Measurements from ENCODE around the gene MAST2. TPM values are rescaled to one million over a fixed set of nuclear protein-coding genes. Genes with fewer than 3 reads are reported as not detected.
"Not testable (repeated sequence)": the region's sequence is repeated elsewhere in the genome, so short reads cannot be mapped to it uniquely, and the experiment has no call there.

MAST2 gene
- total and polyA plus RNA-seq, 2 of the 13 experiments (the other 11 are each of a cell fraction or from before 2014, with no cell fraction given) = 15.3 to 23.0 TPM

- TF ChIP-seq DNMT3B (CRISPR knock-in tag; conservative IDR thresholded peaks at IDR 0.05) (peak; percentile 89; the same call in 1 of the 2 replicates), SMAD3 (CRISPR knock-in tag; IDR thresholded peaks at IDR 0.05) (0 out of 2 replicates have a peak, but pooled peaks have one; percentile 74), FOXJ3 (CRISPR knock-in tag; IDR thresholded peaks at IDR 0.05; ENCODE audit: borderline replicate concordance) (peak; percentile 80), MEIS2 (CRISPR knock-in tag; IDR thresholded peaks at IDR 0.05) (peak; percentile 53; the same call in 1 of the 2 replicates), SIN3A (IDR thresholded peaks at IDR 0.05; ENCODE audit: borderline replicate concordance, low read depth, low read length) (peak; percentile 77; the same call in 1 of the 2 replicates), ETV5 (CRISPR knock-in tag; IDR thresholded peaks at IDR 0.05; ENCODE audit: borderline replicate concordance) (peak; percentile 30; the same call in 1 of the 2 replicates), ZNF784 (CRISPR knock-in tag; IDR thresholded peaks at IDR 0.05; ENCODE audit: borderline replicate concordance) (peak; percentile 39; the same call in 1 of the 2 replicates), MAZ (IDR thresholded peaks at IDR 0.05; ENCODE audit: borderline replicate concordance, low read depth, low read length) (peak; percentile 61; the same call in 1 of the 2 replicates), NFKBIZ (CRISPR knock-in tag; IDR thresholded peaks at IDR 0.05) (peak; percentile 80; the same call in 1 of the 2 replicates), GATAD2A (CRISPR knock-in tag; IDR thresholded peaks at IDR 0.05) (peak; percentile 97), ZNF12 (CRISPR knock-in tag; IDR thresholded peaks at IDR 0.05) (peak; percentile 47; the same call in 1 of the 2 replicates), HDAC2 (CRISPR knock-in tag; IDR thresholded peaks at IDR 0.05) (peak; percentile 93), ASH2L (IDR thresholded peaks at IDR 0.05; ENCODE audit: insufficient read length, low read depth, low read length) (peak; percentile 36), KLF16 (CRISPR knock-in tag; IDR thresholded peaks at IDR 0.05) (peak in 1 of 2 experiments; percentile 65; a peak in 1 of 4 replicates), ERF (CRISPR knock-in tag; IDR thresholded peaks at IDR 0.05) (peak; percentile 69; the same call in 1 of the 2 replicates), KMT2B (CRISPR knock-in tag; IDR thresholded peaks at IDR 0.05) (peak; percentile 33), ZNF317 (CRISPR knock-in tag; IDR thresholded peaks at IDR 0.05) (peak; percentile 61; the same call in 1 of the 2 replicates), RFXAP (CRISPR knock-in tag; IDR thresholded peaks at IDR 0.05; ENCODE audit: borderline replicate concordance) (peak; percentile 77), CBX1 (IDR thresholded peaks at IDR 0.05; ENCODE audit: low read depth) (peak; percentile 54), TBX2 (CRISPR knock-in tag; IDR thresholded peaks at IDR 0.05; ENCODE audit: borderline replicate concordance) (peak; percentile 92)
- TF ChIP-seq, protein P1, sequence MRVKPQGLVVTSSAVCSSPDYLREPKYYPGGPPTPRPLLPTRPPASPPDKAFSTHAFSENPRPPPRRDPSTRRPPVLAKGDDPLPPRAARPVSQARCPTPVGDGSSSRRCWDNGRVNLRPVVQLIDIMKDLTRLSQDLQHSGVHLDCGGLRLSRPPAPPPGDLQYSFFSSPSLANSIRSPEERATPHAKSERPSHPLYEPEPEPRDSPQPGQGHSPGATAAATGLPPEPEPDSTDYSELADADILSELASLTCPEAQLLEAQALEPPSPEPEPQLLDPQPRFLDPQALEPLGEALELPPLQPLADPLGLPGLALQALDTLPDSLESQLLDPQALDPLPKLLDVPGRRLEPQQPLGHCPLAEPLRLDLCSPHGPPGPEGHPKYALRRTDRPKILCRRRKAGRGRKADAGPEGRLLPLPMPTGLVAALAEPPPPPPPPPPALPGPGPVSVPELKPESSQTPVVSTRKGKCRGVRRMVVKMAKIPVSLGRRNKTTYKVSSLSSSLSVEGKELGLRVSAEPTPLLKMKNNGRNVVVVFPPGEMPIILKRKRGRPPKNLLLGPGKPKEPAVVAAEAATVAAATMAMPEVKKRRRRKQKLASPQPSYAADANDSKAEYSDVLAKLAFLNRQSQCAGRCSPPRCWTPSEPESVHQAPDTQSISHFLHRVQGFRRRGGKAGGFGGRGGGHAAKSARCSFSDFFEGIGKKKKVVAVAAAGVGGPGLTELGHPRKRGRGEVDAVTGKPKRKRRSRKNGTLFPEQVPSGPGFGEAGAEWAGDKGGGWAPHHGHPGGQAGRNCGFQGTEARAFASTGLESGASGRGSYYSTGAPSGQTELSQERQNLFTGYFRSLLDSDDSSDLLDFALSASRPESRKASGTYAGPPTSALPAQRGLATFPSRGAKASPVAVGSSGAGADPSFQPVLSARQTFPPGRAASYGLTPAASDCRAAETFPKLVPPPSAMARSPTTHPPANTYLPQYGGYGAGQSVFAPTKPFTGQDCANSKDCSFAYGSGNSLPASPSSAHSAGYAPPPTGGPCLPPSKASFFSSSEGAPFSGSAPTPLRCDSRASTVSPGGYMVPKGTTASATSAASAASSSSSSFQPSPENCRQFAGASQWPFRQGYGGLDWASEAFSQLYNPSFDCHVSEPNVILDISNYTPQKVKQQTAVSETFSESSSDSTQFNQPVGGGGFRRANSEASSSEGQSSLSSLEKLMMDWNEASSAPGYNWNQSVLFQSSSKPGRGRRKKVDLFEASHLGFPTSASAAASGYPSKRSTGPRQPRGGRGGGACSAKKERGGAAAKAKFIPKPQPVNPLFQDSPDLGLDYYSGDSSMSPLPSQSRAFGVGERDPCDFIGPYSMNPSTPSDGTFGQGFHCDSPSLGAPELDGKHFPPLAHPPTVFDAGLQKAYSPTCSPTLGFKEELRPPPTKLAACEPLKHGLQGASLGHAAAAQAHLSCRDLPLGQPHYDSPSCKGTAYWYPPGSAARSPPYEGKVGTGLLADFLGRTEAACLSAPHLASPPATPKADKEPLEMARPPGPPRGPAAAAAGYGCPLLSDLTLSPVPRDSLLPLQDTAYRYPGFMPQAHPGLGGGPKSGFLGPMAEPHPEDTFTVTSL (CRISPR knock-in tag; IDR thresholded peaks at IDR 0.05; ENCODE audit: borderline replicate concordance) = peak; percentile 93
- not testable (repeated sequence) for TF ChIP-seq MAZ (CRISPR knock-in tag; IDR thresholded peaks at IDR 0.05; ENCODE audit: low read depth)
- TF ChIP-seq, protein P2, sequence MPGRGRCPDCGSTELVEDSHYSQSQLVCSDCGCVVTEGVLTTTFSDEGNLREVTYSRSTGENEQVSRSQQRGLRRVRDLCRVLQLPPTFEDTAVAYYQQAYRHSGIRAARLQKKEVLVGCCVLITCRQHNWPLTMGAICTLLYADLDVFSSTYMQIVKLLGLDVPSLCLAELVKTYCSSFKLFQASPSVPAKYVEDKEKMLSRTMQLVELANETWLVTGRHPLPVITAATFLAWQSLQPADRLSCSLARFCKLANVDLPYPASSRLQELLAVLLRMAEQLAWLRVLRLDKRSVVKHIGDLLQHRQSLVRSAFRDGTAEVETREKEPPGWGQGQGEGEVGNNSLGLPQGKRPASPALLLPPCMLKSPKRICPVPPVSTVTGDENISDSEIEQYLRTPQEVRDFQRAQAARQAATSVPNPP (CRISPR knock-in tag; IDR thresholded peaks at IDR 0.05) = 0 out of 2 replicates have a peak, but pooled peaks have one; percentile 67
Observed at GRCh38 chr1:45872173-45872801, 68.9 kb downstream of the MAST2 start (continued).

All from HepG2 (cell line).